NCI-H1417 treated with DMSO at 0.1 percent for 48 hours (cell line): ENCODE measurements around the gene CNTFR.

Experiments
- DNase-seq: peaks from one replicate; lab custom pipeline; 2025; lab: John Stamatoyannopoulos, UW

CNTFR gene

DNA sequence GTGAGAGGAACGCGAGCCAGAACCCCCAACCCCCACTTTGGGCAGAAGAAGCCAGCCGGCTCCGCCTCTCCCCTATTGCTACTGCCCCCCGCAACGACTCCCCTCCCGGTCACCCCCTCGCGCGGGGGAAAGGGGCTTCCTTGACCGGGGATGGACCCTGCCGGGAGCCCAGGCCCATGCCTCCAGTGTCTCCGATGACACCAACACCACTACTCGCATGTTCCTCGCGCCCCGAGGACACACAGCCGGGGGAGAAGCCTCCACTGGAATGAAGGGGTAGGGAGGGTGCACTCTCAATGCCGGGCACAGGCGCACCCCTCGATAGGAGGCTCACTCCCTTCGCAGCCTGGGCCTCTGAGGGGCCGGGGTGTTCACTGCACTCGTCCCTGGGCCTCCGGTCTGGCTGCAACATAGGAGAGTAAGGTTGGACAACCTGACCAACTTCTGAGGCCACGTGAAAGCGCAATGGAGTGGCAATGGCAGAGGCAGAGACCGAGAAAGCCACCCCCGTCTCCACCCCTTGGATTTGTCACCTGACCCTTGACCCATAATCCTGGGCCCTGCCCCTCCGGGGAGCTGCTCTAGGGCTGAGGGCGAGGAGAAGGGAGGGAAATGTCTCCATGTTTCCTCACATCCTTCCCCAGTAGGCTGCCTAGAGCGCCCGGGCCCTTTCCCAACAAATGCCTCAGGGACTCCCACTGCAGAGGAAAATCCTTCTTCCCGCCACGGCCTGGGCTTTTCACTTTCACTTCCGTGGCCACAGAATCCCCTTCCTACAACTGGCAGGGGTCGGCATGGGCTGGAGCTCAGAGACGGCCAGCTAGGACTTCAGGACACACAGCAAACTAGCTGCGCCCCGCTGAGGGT lies 1.1 kb upstream of the CNTFR start:
- no peak for DNase-seq

DNA sequence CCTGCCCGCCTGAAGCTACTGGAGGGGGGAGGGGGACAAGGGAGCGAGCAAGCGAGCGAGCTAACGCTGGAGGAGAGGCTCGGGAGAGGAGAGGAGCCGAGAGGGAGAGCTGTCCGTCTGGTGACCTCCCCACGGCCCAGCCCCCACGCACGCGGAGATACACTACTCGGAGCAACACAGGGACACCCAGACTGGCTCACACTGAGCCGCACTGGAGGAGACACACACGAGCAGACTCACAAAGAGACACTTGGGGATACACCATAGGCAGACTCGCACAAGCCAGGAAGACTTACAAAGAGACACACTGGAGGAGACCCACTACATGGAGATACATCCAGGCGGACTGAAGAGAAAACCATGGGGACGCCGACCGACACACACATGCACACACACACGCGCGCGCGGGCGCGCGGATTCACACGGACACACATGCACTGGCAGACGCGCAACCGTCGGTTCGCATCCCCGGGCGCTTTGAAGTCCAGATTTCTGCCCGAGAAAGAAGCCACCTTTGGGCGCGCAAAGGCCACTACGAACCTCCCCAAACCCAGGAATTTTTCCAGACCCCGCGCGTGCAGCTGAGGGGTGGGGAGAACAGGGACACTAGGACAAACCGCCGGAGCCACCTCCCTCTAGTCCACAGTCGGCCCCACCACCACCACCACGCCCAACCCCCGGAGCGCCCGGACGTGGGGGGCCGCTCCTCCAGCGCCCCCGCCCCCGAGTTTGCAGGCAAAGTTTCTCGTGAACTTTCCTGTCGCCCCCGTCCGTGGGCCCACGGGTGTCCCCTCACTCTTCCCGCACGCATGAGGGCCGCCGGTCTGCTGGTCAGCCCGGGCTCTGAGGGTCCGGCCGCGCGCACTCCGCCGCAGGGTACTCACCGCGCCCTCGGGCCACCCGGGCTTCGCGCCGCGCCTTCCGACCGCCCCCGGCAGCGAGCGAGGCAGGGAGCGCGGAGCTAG lies 571 bp downstream of the CNTFR start:
- DNase-seq: no peak

DNA sequence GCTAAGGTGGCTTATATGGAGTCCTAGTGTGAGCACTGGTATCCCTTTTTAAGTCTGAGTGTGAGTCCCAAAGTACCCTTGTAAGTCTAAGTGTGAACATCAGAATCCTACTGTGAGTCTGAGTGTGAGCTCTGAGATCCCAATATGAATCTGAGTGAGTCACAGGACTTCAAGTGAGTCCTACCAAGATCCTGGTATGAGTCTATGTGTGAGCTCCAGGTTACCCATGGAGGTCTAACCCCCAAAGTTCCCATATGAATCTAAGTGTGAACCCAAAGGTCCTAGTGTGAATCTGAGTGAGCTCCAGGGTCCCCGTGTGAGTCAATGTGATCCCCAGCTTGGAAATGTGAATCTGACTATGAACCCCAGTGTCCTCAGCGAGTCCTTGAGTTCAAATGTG lies 2.3 kb downstream of the CNTFR start:
- no peak for DNase-seq

DNA sequence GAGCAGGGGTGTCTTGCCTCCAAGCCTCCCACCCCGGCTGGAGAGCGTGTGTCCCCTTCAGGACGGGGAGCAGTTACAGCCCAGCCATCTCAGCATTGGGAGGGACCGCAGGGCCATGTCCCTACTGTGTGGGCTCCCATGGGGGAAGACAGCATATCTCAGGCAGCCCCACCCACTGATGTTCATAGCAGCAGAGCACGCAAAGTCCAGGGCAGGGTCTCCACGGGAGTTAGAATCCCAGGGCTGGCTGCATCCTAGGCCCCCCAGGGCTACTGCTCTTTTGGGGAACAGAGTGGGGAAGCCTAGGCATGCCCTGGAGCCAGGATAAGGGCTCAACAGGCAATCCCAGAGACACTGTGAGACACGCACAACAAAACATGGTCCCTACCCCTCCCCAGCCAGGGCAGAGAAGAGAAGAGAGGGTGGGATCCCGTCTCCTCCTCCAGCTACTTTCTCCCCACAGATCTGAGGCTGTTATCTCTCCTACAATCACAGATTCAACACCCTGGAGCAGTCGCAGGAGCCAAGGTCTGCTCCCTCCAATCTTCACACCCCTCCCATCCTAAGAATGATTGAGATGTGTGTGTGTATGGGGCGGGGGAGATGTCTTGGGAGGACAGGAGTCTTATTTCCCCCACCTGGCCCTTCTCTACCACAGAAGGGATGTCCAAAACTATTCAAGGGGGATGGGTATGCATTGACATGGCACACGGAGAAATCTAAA lies 3.4 kb downstream of the CNTFR start:
- DNase-seq: no peak

DNA sequence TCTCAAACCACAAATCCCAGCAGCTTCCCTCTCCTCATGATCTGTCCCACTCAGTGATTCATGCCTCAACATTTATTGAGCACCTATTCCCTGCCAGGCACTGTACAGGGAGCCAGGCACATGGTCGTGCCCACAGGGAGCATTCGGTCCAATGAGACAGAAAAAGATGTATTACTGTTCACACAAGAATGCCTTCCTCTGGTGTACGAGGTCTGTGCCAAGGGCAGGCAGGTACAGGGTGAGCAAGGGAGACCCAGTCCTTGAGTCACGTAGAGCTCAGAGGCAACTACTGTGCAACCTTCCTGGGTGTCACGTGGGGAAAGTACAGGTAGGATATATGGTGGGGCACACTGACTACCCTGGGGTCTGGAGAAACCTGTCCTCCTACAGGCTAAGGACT lies 4.6 kb downstream of the CNTFR start:
- no peak for DNase-seq

DNA sequence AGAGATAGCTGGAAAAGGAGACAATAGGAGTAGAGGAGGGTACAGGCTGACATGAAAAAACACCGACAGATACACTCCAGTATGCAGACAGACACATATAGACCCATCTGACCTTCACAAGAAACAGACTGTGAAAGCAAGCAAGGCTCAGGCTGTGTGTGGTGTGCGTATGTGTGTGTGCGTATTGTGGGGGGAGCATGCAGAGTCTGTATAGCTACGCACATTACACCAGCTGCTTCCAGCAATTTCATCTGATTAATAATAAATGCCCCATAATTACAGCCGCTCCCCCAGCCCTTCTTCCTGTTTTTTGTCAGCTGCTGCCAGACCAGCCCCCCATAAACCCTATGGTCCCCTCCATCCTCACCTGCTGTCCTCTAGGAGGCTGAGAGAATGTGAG lies 6.7 kb downstream of the CNTFR start:
- DNase-seq: no peak

DNA sequence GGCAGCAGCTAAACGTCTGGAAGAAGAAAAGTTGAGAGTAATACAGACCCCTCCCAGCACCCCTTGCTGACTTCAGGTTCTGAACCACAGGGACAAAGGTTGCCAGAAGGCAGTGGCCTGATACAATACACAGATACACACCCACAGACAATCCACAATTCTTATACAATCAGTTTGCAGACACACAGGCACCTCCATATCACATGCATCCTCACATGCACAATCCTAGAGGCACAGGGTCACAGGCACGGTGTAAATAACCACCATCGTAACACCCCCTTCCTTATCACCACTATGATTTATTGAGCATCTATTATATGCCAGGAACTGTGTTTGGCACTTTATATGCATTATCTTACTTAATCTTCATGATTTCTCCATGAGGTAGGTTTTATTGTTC lies 8.2 kb downstream of the CNTFR start:
- no peak for DNase-seq

DNA sequence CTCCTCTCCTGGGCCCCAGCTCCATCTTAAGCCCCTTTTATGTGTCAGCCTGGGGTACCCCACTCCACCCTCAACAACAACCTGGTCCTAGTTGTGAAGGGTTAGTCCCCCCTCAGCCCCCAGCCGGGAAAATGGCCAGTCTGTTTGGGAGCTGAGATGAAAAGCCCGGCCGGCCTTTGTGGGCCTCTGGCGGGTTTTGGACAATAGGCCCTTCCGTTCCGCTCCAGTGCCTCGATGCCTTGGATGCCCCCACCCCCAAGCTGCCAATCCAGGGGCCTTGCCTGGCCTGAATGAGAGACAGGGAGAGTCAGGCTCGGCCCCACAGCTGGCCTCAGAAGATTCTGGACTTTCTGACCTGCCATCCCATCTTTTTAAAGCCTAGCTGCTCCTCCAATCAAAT lies 9.2 kb downstream of the CNTFR start:
- DNase-seq: no peak

DNA sequence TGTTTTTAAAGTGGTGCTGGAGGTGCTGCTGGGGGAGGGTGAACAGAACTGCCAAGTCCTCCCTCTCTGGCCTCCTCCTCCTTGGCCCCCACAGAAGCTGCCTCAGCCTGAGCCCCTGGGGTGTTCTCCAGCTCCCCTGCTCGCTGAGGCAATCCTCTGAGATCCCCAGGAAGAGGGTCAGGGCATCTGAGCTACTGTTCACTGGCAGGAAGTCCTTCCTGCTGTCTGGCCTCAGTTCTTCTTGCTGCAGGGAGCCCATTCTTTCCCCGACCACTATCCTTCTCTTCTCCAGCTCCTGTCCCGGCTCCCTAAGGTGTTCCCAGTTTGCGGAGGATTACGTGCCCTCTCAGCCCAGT lies 9.7 kb downstream of the CNTFR start:
- no peak for DNase-seq

DNA sequence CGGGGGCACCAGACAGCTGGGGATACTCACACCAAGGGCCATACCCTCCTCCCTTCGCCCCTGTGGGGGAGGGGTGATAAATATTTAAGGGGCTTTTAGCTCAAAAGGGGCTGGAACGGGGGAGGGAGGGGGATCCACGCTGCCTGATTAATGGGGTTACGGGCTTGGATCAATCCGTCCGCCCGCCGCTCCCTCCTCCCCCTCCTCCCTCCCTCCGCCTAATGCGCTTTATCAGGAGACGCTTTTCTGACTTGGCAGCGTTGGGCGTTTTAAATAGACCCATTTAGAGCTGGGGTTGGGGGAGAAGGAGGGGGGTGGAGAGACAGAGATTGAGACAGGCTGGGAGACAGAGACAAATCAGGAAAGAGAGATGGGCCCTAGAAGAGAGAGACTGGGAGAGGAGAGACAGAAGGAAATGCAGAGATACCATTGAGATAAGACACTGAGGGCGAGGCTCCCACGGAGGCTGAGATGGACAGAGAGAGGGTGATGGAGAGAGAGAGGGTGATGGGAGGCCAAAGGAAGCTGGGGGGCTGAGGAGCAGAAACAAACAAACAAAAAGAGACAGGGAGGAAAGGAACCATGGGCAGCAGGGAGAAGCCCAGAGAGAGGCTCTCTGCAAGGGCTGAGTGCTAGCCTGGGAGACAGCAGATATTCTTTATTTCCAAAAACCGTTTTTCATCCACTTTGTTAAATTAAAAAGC lies 10.3 kb downstream of the CNTFR start:
- no peak for DNase-seq

DNA sequence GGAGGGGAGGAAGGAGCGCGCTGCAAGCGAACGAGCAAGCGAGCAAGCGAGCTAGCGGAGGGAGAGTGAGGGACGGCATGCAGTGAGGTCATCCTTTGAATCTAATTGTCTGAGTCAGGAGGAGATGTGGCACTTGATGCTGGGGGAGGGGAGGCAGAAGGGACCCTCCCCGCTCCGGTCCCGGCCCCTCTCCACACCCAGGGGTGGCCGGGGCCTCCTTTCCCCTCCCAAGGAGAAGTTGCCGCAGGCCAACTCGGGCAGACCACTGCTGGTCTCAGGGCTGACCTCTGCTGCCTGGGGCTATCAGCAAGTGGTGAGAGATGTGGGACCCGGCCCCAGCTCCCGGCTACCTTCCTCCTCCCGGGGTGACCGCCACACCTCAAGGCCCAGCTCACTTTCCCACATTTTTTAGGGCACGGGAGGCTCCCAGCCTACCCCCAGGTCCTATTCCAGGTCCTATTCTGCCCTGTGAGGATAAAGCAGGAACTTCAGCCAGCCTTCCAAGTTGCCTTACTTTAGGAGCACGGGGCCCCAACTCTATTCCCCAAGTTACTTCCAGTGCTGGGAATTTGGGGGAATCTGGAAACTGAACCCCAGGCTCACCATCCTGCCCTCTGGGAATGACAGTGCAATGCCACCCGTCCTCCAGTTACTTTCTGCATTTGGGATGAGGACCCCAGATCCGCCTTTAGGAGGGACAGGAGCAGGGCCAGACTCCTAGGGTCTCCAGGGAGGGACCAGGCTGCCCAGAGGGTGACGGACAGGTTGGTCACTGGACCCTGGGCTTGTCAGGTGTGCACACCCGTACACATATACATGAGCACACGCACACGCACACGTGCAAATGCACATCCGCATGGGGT lies 11.1 kb downstream of the CNTFR start:
- DNase-seq: no peak

DNA sequence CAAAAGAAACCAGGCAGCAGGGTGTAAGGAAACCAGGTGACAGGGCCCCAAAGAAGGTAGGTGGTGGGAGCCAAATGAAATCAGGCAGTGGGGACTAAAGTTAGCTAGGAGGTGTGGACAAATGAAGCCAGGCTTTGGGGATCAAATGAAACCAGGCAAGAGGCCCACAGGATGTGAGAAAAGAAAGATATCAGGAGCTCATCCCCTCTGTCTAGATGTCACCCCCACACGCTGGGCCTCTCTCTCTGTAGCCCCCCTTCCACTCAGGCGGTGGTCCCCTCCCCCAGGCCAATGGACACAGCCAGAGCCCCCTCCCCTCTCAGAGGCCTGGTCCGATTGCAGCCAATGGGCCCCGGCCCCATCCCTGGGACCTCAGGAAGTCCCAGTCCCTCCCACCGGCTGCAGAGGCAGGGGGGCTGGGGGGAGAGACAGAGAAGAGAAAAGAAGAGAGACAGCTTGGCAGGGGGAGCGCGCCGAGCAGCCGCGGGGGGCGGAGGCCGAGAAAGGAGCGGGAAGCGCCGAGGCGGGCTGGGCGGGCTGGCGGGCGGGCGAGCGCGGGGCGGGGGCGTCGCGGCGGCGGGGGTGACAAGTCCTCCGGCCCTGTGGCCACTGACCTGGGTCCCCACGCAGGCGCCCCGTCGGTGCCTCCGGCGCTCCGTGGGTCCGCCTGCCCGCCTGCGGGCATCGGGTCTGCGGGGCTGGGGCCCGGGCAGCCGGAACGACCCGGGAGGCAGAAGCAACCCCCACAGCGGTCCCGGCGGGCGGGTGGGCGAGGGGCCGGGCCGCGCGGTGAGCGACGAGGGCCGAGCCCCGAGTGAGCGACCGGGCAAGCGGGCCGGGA lies 11.9 kb downstream of the CNTFR start:
- no peak for DNase-seq

DNA sequence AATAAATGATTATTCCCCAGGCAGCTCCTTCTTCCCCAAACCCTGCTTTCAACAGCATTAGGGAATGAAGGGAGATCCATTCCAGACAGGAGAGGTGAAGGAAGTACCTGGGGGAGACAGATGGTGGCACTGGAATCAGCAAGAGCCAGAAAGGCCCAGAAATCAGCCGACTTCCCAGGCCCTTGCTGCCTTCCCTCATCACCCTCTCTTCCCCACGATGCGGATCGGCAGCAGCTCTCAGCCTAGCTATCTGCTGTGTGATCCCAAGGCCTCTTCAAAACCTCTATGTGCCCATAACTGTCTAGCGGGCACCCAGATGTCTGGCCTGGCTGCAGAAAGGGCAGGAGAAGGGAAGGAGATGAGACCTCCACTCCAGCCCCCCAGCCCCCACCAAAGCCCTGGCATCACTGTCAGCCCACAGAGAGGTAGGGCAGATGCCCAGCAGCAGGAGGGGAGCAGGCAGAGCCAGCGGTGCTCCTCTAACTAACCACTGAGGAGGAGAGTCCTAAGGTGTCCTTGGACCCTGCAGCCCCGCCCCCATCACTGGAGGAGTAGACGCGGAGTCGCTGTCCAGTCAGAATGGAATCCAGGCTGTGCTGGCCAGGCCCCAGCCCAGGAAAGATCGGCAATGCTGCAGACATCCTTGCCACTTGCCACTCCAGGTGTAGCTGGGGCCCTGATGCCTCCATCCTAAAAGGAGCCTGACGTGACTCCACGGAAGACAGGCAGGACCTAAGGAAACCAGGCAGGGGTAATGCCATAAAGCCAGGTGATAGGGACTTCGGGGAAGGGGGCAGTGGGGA lies 12.7 kb downstream of the CNTFR start:
- no peak for DNase-seq

DNA sequence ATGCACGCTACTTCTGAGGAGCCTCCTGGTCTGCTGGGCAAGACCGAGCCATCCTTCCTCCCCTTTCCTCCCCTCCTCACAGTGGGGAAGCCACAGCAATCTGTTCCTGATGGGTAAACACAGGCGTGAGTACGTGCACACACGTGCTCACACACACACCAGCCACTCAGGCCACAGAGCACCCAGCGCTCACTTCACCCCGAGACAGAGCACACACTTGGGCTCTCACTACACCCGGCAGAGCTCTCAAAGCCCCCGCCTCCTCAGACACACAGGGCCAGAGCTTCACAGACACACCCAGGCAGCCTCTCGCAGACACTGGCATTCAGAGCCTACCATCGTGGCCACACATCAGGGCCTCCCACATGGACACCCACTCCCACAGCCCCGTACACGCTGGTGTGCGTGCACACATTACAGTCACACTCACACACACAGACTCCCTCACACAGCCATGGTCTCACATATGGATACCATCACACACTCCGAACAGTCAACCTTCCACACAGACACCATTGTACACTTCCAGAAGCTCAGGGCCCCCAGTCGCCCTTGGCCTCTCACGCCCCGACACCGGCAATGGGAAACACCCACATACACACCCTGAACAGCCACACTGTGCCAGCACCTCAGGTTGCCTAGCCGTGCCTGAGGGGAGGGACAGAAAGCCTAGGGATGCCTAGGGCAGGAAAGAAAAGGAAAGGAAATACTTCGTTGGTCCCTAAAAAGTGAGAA lies 13.5 kb downstream of the CNTFR start:
- DNase-seq: no peak

DNA sequence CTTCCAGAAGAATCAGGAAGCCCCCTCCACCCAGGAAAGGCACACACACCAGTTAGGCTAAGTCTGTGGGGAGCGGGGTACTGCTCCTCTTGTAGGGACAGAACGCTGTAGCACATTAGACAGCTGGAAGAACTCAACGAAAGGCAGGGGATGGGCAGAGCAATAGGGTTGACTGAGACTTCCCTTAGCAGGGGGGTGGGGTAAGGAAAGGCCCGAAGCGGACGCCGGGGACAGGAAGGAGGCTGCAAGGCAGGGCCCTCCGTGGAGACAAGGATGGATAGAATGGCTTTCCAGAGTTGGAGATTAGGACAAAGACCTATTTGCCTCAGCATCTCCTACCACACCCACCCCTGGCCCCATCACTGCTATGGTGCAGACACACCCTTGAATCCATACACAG lies 14.3 kb downstream of the CNTFR start:
- no peak for DNase-seq

DNA sequence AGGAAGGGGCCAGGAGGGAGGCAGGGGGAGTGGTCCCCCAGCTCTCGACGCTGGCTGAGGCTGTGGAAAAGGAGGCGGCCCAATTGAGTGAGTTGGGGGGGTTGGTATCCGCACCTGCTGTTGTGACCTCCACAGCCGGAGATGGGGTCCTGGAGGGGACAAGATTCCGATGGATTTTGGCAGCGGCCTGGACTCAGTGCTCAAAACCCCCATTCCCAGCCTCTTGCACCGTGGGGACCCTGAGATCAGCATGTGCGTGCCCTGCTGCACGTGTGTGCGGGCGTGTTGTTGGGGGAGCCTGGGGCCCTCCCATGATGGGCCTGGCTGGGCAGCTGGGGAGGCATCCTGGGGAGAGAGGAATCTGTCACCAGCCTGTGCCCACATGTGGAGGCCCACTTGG lies 15.0 kb downstream of the CNTFR start:
- no peak for DNase-seq

DNA sequence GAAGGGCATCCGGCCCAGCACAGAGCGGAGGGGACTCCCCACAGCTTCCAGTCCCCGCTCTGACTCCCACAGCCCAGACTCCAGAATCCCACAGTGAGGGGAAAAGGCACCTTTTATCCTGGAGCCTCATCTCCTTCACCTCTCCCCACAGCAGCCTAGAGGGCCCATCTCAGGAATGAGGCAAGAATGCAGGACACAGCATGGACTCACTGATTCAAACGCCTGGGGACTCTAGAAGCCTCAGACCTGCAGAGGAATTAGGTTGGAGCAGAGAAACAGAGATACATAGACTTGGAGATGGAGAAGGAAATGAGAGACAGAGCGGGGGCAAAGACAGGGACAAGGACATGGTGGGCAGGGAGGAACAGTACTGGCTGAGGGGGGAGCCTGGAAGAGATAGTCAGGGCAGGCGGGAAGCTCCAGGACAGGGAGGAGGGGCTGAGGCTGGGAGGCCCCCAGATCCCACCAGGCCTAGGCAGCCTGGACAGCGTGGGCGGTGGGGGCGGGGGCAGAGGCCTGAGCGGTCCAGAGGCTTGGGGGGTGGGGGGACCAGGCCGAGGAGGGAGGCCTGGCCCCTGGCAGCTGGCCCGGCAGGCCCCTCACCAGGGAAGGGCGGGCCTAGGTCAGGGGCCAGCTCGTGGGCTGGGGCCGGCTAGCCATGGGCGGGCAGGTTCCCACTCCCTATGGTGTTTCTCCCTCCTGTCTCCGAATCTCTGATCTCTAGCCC lies 15.8 kb downstream of the CNTFR start:
- DNase-seq: no peak

DNA sequence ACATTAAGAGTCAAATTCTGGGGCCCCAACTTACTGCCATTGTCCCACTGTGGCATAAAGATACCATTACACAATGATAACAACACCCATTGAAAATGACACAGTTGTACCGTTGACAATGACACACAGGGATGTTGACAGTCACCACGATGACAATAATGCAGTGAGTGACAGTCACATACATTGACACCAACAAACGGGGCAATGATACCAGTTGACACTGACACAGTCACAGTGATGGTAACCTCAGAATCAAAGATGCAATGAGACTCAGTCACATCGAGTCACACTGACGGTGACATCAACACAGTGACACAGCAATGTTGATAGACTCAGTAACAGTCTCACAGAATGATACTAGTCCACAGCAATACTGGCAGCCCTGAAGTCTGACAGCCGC lies 16.9 kb downstream of the CNTFR start:
- no peak for DNase-seq
